ENCODE measurements around the gene IFI27L2.

IFI27L2 gene

DNA sequence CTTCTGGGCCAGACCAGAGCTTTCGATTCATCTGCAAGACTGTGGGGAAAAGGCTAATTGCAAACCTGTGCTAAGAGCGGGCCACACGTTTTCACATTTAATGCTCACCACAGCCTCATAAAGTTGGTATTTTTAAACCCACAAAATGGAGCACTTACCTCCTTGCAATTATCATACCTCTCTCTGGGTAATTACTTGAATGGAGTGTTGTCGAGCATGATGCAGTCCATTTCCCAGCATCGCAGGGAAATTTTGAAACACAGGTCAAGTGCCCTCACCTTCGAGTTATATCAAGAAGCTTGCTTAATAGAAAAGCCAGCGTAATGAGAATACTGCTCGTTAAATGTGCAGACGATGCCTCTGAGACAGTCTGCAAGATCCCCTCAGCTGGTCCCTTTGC, 8.8 kb upstream of the IFI27L2 start:
- WGBS, 2 experiments = 92 to 94% methylated on average over 9 of the region's 9 CpGs
- H3K9me3 ChIP-seq (ENCODE audit: control insufficient read depth, low read length) = no peaks in the 10 kb centered on the region
- no peak overlapping the region for H3K27ac ChIP-seq (ENCODE audit: insufficient read depth, low read depth, low read length, poor library complexity, severe bottlenecking)
- no peaks in the 10 kb centered on the region for H3K36me3 ChIP-seq (ENCODE audit: control insufficient read depth, insufficient read depth, low read length)
- no peak overlapping the region for H3K4me3 ChIP-seq (ENCODE audit: insufficient read depth, low read depth, low read length)
- H3K27me3 ChIP-seq (ENCODE audit: control insufficient read depth, insufficient read depth, low read length, poor library complexity, severe bottlenecking) = no peaks in the 10 kb centered on the region
- H3K4me1 ChIP-seq (ENCODE audit: control insufficient read depth, insufficient read depth, low read length) = peaks cover 7% of the 10 kb centered on the region

DNA sequence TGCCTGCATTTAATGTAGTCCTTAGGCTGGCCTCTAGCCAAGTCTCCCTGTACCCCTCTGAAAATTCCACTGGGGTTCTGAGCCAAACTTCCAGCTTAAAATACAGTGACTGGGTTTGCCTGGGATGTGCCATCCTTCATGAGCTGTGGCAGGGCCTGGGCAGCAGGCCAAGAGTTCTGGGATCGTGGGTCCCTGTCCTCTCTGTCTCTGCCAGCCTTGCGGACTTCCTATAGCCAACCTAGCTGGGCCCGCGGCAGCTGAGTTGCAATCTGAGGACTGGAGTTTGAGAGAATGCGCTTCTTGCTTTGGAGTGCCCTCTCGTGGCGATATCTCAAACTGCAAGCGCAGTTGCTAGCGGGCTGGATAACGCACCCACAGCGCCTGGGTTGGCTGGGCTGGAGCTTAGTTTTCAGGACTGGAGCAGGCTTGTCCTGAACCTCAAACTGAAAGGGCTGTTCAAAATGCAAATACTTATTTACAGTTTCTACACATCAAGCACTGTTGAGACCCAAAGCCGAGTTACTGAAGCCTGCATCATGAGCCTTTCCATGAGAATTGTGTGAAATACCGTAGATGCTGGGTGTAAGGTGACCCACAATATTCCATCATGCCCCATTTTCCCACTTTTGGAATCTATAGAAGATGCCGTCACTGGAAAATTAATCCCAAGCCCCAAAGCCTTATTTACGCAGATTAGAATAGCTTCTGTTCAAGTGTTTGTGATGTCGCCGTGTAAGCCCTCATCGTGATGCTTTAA, 7.3 kb upstream of the IFI27L2 start:
- no peak overlapping the region for H3K4me3 ChIP-seq (ENCODE audit: insufficient read depth, low read depth, low read length)
- 39% methylated on average over 18 of the region's 18 CpGs for WGBS, 2 experiments

GRCh38 chr14:94135476-94135875, 6.1 kb upstream of the IFI27L2 start:
- 52 to 70% methylated on average over 2 to 4 of the region's 4 CpGs for WGBS, 2 experiments
- Histone ChIP-seq H3K4me3 (ENCODE audit: insufficient read depth, low read depth, low read length) (no peak overlapping the region), H3K9me3 (ENCODE audit: control insufficient read depth, low read length) (no peaks in the 10 kb centered on the region), H3K27me3 (ENCODE audit: control insufficient read depth, insufficient read depth, low read length, poor library complexity, severe bottlenecking) (no peaks in the 10 kb centered on the region), H3K27ac (ENCODE audit: insufficient read depth, low read depth, low read length, poor library complexity, severe bottlenecking) (no peak overlapping the region), H3K4me1 (ENCODE audit: control insufficient read depth, insufficient read depth, low read length) (peaks cover 7% of the 10 kb centered on the region), H3K36me3 (ENCODE audit: control insufficient read depth, insufficient read depth, low read length) (no peaks in the 10 kb centered on the region)

More for the DNA sequence above, 7.3 kb upstream of the IFI27L2 start:
- no peaks in the 10 kb centered on the region for H3K9me3 ChIP-seq (ENCODE audit: control insufficient read depth, low read length)
- H3K4me1 ChIP-seq (ENCODE audit: control insufficient read depth, insufficient read depth, low read length) = peaks cover 7% of the 10 kb centered on the region
- no peak overlapping the region for H3K27ac ChIP-seq (ENCODE audit: insufficient read depth, low read depth, low read length, poor library complexity, severe bottlenecking)
- H3K27me3 ChIP-seq (ENCODE audit: control insufficient read depth, insufficient read depth, low read length, poor library complexity, severe bottlenecking) = no peaks in the 10 kb centered on the region
- no peaks in the 10 kb centered on the region for H3K36me3 ChIP-seq (ENCODE audit: control insufficient read depth, insufficient read depth, low read length)

DNA sequence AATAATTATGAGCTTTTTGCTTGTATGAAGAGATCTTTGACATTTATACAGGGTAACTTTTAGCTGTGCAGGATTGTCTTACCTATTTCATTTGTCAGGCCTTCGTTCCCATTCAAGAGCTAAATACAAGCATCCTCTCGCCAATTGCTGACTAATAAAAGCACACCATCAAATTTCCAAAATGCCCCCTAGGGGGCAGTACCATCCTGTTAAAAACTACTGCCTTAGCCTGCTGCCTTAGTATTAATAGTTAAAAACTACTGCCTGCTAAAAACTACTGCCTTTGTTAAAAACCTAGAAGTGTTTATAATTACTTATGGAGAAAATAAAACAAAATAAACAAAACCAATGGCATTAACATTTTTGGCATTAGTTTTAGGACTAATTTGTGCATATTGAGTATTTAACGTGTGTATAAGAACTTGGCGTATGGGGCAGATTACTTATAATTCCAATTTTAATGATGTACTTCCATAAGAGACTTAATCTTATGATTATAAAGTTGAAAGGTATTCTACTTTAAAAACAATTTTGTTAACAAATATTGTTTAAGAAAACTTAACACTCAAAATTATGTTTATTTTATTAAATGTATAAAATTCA, 3.0 kb upstream of the IFI27L2 start:
- no peaks in the 10 kb centered on the region for H3K27me3 ChIP-seq (ENCODE audit: control insufficient read depth, insufficient read depth, low read length, poor library complexity, severe bottlenecking)
- WGBS, 2 experiments = 13 to 52% methylated on average over 2 to 3 of the region's 4 CpGs
- no peak overlapping the region for H3K27ac ChIP-seq (ENCODE audit: insufficient read depth, low read depth, low read length, poor library complexity, severe bottlenecking)
- H3K9me3 ChIP-seq (ENCODE audit: control insufficient read depth, low read length) = no peaks in the 10 kb centered on the region
- H3K4me3 ChIP-seq (ENCODE audit: insufficient read depth, low read depth, low read length) = no peak overlapping the region
- peaks cover 3% of the 10 kb centered on the region for H3K4me1 ChIP-seq (ENCODE audit: control insufficient read depth, insufficient read depth, low read length)
- H3K36me3 ChIP-seq (ENCODE audit: control insufficient read depth, insufficient read depth, low read length) = no peaks in the 10 kb centered on the region

DNA sequence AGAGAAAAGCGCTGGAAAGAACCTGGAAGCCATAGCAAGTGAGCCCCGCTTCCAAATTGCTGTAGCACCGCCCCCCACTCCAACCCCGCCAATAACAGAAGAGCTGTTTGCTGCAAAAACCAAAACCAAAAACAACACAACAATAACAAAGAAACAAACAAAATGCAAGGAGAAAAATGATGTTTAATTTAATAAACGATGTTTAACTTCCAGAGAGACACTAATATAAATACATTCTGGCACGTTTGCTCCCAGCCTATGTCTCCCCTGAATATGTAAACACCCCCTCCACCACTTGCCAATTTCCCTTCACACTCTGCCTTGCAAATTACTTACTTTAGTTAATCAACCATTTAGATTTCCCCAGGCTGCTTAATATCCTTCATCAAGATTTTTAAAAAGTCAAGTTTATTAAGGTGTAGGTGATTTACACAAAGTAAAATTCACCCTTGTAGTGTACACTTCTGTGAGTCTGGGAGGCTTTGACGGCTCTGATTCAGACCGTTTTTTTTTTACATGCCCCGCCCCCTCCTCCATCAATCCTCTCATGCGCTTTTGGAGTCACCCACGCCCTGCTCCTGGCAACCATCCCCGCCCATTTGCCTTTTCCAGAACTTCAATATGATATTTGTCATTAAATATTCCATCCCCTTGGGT, 482 bp upstream of the IFI27L2 start:
- Histone ChIP-seq H3K36me3 (ENCODE audit: control insufficient read depth, insufficient read depth, low read length) (no peaks in the 10 kb centered on the region), H3K9me3 (ENCODE audit: control insufficient read depth, low read length) (no peaks in the 10 kb centered on the region), H3K4me1 (ENCODE audit: control insufficient read depth, insufficient read depth, low read length) (peaks cover 3% of the 10 kb centered on the region), H3K27ac (ENCODE audit: insufficient read depth, low read depth, low read length, poor library complexity, severe bottlenecking) (peak overlapping the region; percentile 53), H3K4me3 (ENCODE audit: insufficient read depth, low read depth, low read length) (peak overlapping the region; percentile 53), H3K27me3 (ENCODE audit: control insufficient read depth, insufficient read depth, low read length, poor library complexity, severe bottlenecking) (no peaks in the 10 kb centered on the region)
- WGBS, 2 experiments = 2 to 3% methylated on average over 10 to 12 of the region's 12 CpGs

- Histone ChIP-seq H3K4me3 (ENCODE audit: insufficient read depth, low read depth, low read length) (peak overlapping the region; percentile 53), H3K36me3 (ENCODE audit: control insufficient read depth, insufficient read depth, low read length) (no peaks in the 10 kb centered on the region), H3K27me3 (ENCODE audit: control insufficient read depth, insufficient read depth, low read length, poor library complexity, severe bottlenecking) (no peaks in the 10 kb centered on the region), H3K4me1 (ENCODE audit: control insufficient read depth, insufficient read depth, low read length) (peaks cover 3% of the 10 kb centered on the region), H3K27ac (ENCODE audit: insufficient read depth, low read depth, low read length, poor library complexity, severe bottlenecking) (no peak overlapping the region), H3K9me3 (ENCODE audit: control insufficient read depth, low read length) (no peaks in the 10 kb centered on the region)
- 84 to 87% methylated on average over 14 of the region's 14 CpGs for WGBS, 2 experiments
These were observed 1.1 kb downstream of the IFI27L2 start for GRCh38 chr14:94128216-94128839.

- no peaks in the 10 kb centered on the region for H3K27me3 ChIP-seq (ENCODE audit: control insufficient read depth, insufficient read depth, low read length, poor library complexity, severe bottlenecking)
- no peak overlapping the region for H3K4me3 ChIP-seq (ENCODE audit: insufficient read depth, low read depth, low read length)
- no peaks in the 10 kb centered on the region for H3K9me3 ChIP-seq (ENCODE audit: control insufficient read depth, low read length)
- H3K27ac ChIP-seq (ENCODE audit: insufficient read depth, low read depth, low read length, poor library complexity, severe bottlenecking) = no peak overlapping the region
- 96 to 97% methylated on average over 6 of the region's 6 CpGs for WGBS, 2 experiments
- no peaks in the 10 kb centered on the region for H3K36me3 ChIP-seq (ENCODE audit: control insufficient read depth, insufficient read depth, low read length)
- peaks cover 3% of the 10 kb centered on the region for H3K4me1 ChIP-seq (ENCODE audit: control insufficient read depth, insufficient read depth, low read length)
These were observed 2.1 kb downstream of the IFI27L2 start for GRCh38 chr14:94127330-94127729.

DNA sequence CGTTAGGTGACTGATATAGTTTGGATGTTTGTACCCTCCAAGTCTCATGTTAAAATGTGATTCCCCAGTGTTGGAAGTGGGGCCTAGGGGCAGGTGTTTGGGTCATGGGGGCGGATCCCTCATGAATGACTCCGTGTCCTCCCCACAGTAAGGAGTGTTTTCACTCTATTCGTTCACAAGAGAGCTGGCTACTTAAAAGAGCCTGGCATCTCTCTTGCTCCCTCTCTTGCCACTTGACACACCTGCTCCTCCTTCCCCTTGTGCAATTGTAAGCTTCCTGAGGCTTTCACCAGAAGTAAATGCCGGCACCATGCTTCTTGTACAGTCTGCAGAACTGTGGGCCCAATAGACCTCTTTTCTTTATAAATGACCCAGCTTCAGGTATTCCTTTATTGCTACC, 2.6 kb downstream of the IFI27L2 start:
- no peaks in the 10 kb centered on the region for H3K9me3 ChIP-seq (ENCODE audit: control insufficient read depth, low read length)
- peaks cover 3% of the 10 kb centered on the region for H3K4me1 ChIP-seq (ENCODE audit: control insufficient read depth, insufficient read depth, low read length)
- no peaks in the 10 kb centered on the region for H3K27me3 ChIP-seq (ENCODE audit: control insufficient read depth, insufficient read depth, low read length, poor library complexity, severe bottlenecking)
- no peaks in the 10 kb centered on the region for H3K36me3 ChIP-seq (ENCODE audit: control insufficient read depth, insufficient read depth, low read length)
- no peak overlapping the region for H3K27ac ChIP-seq (ENCODE audit: insufficient read depth, low read depth, low read length, poor library complexity, severe bottlenecking)
- WGBS, 2 experiments = 86 to 88% methylated on average over 5 of the region's 5 CpGs
- no peak overlapping the region for H3K4me3 ChIP-seq (ENCODE audit: insufficient read depth, low read depth, low read length)

GRCh38 chr14:94126419-94126677, 3.1 kb downstream of the IFI27L2 start:
- Histone ChIP-seq H3K4me3 (ENCODE audit: insufficient read depth, low read depth, low read length) (no peak overlapping the region), H3K27me3 (ENCODE audit: control insufficient read depth, insufficient read depth, low read length, poor library complexity, severe bottlenecking) (no peaks in the 10 kb centered on the region), H3K27ac (ENCODE audit: insufficient read depth, low read depth, low read length, poor library complexity, severe bottlenecking) (no peak overlapping the region), H3K36me3 (ENCODE audit: control insufficient read depth, insufficient read depth, low read length) (no peaks in the 10 kb centered on the region), H3K4me1 (ENCODE audit: control insufficient read depth, insufficient read depth, low read length) (peaks cover 3% of the 10 kb centered on the region), H3K9me3 (ENCODE audit: control insufficient read depth, low read length) (no peaks in the 10 kb centered on the region)
- WGBS, 2 experiments = 78 to 79% methylated on average over 1 of the region's 1 CpG

Data from ectodermal cell (in vitro differentiated cells).